AG04450 (cell line): ENCODE measurements around the gene PBX1. TPM values are rescaled to one million over a fixed set of nuclear protein-coding genes. Genes with fewer than 3 reads are reported as not detected.
A peak's percentile ranks its signal among the peaks of the same experiment; 100 is the strongest.

Source experiments
- CTCF ChIA-PET: fragments of 300-600, 350-600 bp; formaldehyde crosslinking; extraction: SDS; loops from one replicate; lab custom pipeline; 2022; ENCODE audit warnings: antibody characterized with exemption, inconsistent platforms; lab: Charles Lee
- POLR2A ChIA-PET: fragments of 350-600 bp; formaldehyde crosslinking; extraction: SDS; loops from one replicate; lab custom pipeline; 2021; ENCODE audit warnings: antibody characterized with exemption, inconsistent platforms; lab: Yijun Ruan, JAX
- DNase-seq: peaks from one replicate; pipeline ENCODE4 v3.0.0-alpha.2; 2011; ENCODE audit warnings: low read depth, low spot score
- H3K27ac ChIP-seq: one replicate; pipeline ENCODE4 v1.5.1; 2012; ENCODE audit warnings: low read depth, low read length, control low read depth
- H3K27me3 ChIP-seq: one replicate; pipeline ENCODE4 v1.6.0; 2012; ENCODE audit warnings: low read length; ENCODE audit not compliant: control insufficient read depth, insufficient read depth
- H3K4me3 ChIP-seq: 2 replicates; pipeline ENCODE4 v1.5.1; 2011; ENCODE audit warnings: mild to moderate bottlenecking, low read depth, low read length, control low read depth
- H3K9me3 ChIP-seq: 2 replicates; pipeline ENCODE4 v1.5.1; 2012; ENCODE audit warnings: low read length; ENCODE audit not compliant: control insufficient read depth, insufficient read depth
- CTCF ChIP-seq: IDR thresholded peaks from 2 replicates; pipeline ENCODE4 v1.5.1; 2011; ENCODE audit warnings: low read depth, low read length, control low read depth, inconsistent platforms
- polyA plus RNA-seq: library from polyadenylated mRNA; depleted of rRNA; stranded (reverse); fragments of >200 nt; gene quantifications from 2 replicates; pipeline ENCODE4 v1.2.3, GENCODE V29; 2011

The PBX1 gene
- polyA plus RNA-seq, 1 experiment: 49.9 TPM

GRCh38 chr1:164673584-164674214, 114.7 kb downstream of the PBX1 start:
- ChIA-PET POLR2A (no interaction called here), CTCF (interaction anchor here (0.5 to 1.8 kb wide), 6 partner anchors 9 to 1822 kb away, joined by 3 to 7 read pairs (median 4); no protein-coding TSS in a partner anchor)
- Histone ChIP-seq H3K9me3 (no peaks in the 10 kb centered on the region), H3K27me3 (no peaks in the 10 kb centered on the region), H3K27ac (no peak overlapping the region), H3K4me3 (no peak overlapping the region)
- peak; percentile 57 for TF ChIP-seq CTCF
- DNase-seq: no peak

GRCh38 chr1:164675342-164675904, 116.4 kb downstream of the PBX1 start:
- Histone ChIP-seq H3K9me3 (no peaks in the 10 kb centered on the region), H3K27ac (no peak overlapping the region), H3K4me3 (no peak overlapping the region), H3K27me3 (no peaks in the 10 kb centered on the region)
- DNase-seq: no peak
- no peak for TF ChIP-seq CTCF
- POLR2A ChIA-PET: no interaction called here
- CTCF ChIA-PET: interaction anchor here (0.6 to 1.8 kb wide), 2 partner anchors 49 to 85 kb away, joined by 5 to 7 read pairs; no protein-coding TSS in a partner anchor

GRCh38 chr1:164678136-164678700, 119.2 kb downstream of the PBX1 start:
- Histone ChIP-seq H3K27me3 (no peaks in the 10 kb centered on the region), H3K27ac (no peak overlapping the region), H3K9me3 (no peaks in the 10 kb centered on the region), H3K4me3 (no peak overlapping the region)
- CTCF ChIA-PET: no interaction called here
- no peak for DNase-seq
- POLR2A ChIA-PET: no interaction called here
- TF ChIP-seq CTCF: no peak

- H3K9me3 ChIP-seq: no peaks in the 10 kb centered on the region
- H3K27ac ChIP-seq: no peak overlapping the region
- H3K4me3 ChIP-seq: no peak overlapping the region
- no peak for DNase-seq
- TF ChIP-seq CTCF: no peak
- CTCF ChIA-PET: interaction anchor here (1.0 to 1.6 kb wide), 2 partner anchors 9 to 105 kb away, joined by 3 to 4 read pairs; no protein-coding TSS in a partner anchor
- POLR2A ChIA-PET: no interaction called here
- H3K27me3 ChIP-seq: no peaks in the 10 kb centered on the region
Observed at GRCh38 chr1:164682570-164682969, 123.6 kb downstream of the PBX1 start.

GRCh38 chr1:164683235-164683634, 124.3 kb downstream of the PBX1 start:
- ChIA-PET POLR2A (no interaction called here), CTCF (interaction anchor here (1.0 to 1.6 kb wide), 3 partner anchors 9 to 105 kb away, joined by 3 to 5 read pairs (median 4); no protein-coding TSS in a partner anchor)
- Histone ChIP-seq H3K9me3 (no peaks in the 10 kb centered on the region), H3K27ac (no peak overlapping the region), H3K4me3 (no peak overlapping the region), H3K27me3 (no peaks in the 10 kb centered on the region)
- TF ChIP-seq CTCF: no peak
- DNase-seq: no peak
